ENCODE results near the gene TMTC4. TPM values are rescaled to one million over a fixed set of nuclear protein-coding genes. Genes with fewer than 3 reads are reported as not detected.

The TMTC4 gene
- total RNA-seq, 1 donor from 2014 or later = 10.2 TPM

DNA sequence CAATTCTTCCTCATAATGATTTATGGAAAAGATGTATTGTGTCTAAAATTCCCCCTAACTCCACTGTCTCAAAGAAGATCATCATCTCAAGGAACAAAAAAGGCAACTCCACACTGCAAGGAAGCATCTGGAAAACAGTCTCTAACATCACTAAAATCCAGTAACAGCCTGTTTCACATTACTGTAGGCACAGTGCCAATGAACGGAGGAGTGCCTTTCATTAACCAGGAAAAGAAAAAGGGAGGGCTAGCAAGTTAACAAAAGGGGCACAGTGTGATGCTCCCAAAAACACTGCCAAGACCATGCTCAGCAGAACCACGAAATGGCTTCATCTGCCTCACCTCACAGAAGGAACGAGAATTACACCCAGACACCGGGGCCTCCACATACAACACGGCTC, 8.5 kb downstream of the TMTC4 start:
- DNase-seq (ENCODE audit: low spot score) = no peak

DNA sequence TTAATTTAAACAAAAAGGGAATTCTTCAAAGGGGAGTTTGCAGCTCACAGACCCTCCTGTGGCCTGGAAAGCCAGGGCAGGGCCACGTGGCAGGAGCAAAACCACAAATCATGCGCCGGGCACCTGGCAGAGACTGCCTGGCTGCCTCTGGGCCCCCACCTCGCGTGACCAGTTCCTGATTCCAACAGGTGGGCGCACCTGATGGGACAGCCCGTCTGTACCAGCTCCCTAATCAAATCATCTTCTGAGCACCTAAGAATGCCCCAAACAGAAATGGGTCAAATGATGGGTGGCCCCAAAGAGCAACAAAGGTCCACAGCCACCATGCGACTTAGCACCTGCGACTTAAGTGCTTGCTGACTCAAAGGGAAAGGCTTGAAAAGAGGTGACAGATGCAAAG, 9.2 kb downstream of the TMTC4 start:
- no peak for DNase-seq (ENCODE audit: low spot score)

DNA sequence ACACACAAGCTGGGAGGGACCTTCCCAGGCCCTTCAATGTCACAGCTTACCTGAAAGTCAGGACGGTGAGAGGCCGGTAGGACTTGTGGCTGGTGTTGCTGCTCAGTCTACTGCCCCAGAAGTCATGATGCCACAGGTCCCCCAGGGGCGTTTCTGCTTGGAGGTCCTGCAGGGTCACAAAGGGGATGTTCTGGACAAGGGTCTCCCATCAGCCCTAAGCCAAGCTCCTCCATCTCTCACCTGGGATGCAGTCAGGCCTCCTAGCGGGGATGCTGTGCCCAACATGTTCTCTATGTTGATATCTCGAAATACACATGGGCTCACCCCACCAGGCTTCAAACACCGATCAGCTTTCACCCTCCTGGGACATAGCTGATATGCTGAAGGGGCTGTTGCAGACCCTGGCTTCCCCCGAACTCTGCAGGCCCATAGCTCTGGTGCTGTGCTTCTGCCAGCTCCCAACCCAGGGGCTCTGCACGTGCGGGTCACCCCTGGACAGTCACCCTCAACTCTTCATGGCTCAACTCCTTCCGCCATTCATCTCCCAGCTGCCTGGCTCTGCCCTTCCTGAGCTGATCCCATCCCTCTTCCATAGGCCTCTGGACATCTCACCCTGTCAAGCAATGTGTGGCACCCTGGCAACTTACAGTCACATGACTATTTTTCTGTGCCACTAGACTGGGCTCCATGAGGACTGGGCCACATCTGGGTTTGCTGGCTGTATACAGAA, 10.3 kb downstream of the TMTC4 start:
- no peak for DNase-seq (ENCODE audit: low spot score)

DNA sequence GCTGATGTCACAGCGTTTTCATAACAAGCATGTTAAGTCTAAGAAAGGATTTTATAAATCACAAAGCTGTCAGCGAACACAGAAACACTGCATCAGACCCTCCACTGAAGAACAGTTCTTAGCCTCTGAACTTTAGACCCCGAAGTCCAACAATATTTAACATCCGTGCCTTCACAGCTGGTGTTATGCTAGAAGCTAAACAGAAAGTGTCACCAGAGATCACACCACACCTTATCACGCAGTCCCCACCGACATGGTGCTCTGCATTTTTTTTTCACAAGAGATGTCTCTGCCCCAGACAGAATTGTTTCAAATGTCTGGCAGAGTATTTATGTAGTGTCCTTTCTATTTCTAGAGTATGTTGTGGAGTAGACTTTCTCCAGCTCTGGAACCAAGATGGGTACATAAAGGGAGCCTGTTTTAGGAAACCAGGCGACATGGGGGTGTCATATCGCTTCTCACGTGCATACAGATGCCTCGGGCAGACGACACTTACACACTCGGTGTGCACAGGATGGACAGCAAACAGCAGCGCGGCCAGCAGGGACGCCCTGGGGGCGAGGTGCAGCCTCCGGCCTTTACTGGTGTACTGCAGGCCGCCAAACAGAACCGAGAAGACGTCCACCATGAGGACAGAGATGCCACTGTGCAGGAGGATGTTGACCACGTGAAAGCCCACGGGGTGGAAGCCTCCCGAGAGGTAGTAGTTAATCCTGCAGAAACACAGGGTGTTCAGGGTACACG, 12.0 kb downstream of the TMTC4 start:
- DNase-seq (ENCODE audit: low spot score) = peak; percentile 88

DNA sequence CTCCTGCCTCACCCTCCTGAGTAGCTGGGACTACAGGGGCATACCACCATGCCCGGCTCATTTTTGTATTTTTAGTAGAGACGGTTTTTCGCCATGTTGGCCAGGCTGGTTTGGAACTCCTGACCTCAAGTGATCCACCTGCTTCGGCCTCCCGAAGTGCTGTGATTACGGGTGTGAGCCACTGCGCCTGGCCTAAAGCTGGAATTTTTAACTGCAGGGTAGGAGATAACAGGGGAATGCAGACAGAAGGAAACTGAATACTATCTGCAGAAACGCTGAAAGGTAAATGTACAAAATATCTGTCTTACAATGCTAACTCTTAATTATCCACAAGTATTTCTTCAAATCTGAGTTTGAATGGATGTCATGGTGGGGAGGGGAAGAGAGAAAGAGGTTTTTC, 13.8 kb downstream of the TMTC4 start:
- DNase-seq (ENCODE audit: low spot score) = no peak

DNA sequence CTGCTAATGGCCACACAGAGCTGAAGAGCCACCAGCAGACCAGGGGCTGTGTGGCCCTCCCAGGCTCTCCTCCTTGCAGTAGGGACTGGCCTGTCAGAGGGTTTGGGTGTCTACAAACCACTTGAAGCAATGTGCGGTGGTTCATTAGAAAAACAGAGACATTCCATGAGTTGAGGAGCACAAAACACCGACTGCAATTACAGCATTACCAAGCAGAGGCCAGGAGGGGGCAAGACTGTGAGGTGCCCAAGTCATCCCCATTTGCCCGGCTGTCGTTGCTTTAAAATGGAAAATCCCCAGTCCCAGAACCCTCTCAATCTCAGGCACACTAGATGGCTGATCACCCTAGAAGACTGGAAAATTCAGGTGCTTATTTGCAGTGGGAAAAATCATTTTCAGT, 15.0 kb downstream of the TMTC4 start:
- DNase-seq (ENCODE audit: low spot score) = no peak

DNA sequence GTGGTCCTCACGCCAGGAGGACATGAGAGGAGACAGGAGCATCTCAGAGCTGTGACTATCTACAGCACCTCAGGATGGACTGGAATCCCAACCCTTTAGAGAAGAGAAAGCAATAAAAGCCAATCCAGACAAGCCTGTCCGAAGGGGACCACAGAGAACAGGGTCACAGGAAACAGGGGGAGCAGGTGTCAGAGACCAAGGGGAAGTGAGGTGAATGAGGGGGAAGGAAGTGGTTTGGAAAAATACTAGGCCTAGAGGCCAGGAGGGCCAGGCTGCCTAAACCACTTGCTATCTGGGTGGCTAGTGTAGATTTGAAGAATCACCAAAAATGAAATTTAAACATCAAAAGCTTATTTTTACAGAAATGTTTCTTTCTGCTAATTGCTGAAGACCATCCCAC, 16.2 kb downstream of the TMTC4 start:
- no peak for DNase-seq (ENCODE audit: low spot score)

DNA sequence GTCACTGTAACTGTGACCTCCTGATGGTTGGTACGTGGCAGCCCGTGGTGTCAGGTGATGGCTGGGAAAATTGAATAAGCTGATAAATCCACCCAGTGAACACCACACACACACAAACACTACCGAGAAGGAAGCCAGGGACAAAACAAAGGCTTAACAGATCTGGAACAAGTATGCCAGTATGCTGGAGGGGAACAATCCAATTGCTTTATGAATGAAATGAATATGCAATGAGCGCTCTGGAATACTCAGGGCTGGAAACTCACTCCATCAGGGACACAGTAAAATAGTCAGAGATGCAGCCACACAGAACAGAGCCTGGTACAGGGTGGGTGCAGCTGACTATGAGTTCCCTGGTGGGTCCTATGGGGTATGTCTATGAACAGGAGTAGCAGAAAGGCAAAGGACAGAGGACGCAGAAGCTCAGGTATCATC, 16.7 kb downstream of the TMTC4 start:
- no peak for DNase-seq (ENCODE audit: low spot score)

DNA sequence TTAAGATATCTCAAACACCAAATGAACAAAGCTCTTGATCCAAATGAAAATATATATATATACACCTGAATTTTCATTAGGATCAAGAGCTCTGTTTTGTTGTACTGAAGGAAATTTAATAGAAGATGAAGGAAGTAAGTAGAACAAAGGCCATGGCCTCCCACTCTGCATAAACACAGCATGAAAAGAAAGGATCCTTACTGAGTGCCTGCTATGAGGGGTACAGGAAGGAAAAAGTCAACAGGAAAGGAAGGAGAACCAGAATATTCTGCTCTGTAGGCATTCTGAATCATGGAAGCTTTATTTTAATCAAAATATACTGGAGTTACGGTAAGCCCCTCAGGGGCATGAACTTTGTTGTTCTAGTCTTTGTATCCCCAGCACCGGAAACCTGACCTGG, 22.1 kb downstream of the TMTC4 start:
- DNase-seq (ENCODE audit: low spot score) = no peak

DNA sequence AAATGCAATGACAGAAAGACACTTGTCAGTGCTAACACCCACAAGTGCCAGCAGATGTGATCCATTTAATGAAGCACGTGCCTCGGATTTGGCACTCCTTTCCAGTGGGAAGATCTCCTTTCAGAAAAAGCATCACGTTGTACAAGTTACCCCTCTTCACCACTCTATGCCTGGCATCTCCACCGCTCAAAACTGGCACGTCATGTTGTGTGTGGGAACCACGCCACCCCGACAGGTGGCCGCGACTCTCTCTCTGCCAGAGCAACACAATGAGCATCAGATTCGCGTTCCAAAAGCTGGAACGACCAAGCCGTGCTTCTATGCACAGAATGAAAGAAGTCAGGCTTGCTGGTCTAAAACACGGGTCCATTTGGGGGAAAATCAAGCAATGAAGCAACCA, 24.3 kb downstream of the TMTC4 start:
- no peak for DNase-seq (ENCODE audit: low spot score)

DNA sequence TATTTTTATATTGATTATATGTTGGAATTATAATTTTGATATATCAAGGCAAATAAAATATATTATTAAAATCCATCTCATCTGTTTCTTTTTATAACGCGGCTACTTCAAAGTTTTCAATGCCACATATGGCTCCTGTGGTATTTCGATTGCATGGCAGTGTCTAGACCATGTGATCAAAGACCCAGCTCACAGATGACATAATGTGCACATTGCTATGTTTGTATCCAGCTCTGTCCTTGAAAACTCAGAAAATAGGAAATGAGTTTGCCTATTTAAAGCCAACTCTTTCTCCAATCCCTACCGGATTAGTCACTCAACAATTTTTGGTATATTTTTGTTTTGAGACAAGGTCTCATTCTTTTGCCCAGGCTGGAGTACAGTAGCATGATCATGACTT, 26.2 kb downstream of the TMTC4 start:
- no peak for DNase-seq (ENCODE audit: low spot score)

DNA sequence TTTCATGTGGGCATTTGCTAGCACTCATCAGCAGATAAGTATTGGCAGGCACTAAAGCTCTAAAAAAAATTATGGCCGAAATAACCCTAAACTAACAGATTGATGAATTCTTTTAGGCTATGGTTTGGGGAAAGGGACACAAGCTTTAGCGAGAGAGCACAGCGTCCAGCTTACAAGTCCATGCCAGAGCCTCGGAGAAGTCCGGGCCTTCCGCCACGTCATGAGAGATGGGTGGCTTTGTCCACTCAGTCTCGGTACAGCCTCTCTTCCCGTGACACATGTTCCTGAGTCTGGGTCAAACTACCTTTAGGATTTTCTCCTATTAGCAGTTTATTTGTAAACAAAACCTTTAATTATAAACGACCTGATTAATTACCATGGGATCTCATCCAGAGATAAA, 27.7 kb downstream of the TMTC4 start:
- DNase-seq (ENCODE audit: low spot score) = no peak

DNA sequence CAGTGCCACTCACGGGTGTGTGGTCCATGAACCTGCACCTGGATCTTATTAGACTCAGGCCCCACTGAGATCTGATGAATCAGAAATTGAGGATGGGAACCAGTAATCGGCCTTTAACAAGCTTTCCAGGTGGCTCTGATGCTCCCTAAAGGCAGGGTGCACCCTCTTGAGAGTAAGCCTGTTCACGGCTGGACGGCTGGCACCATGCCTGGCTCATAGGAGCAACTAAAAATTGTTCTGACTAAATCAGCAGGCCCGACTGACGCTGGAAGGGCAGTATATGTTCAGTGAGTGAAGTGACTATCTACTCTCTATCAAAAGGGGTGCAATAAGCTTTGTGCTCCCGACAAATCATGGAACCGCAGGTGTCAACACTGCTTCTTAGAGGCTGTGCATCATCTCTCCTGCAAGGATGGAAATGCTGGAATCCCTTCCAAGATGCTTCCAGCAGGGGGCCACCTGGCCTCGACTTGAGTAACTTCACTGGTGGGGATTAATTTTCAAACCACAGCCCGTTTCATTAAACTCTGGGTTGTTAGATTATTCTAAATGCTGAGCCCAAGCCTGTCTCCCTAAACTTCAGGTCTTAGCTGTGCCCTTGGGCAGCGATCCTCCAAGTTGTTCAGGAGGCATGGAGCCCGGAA, 28.4 kb downstream of the TMTC4 start:
- DNase-seq (ENCODE audit: low spot score) = no peak

DNA sequence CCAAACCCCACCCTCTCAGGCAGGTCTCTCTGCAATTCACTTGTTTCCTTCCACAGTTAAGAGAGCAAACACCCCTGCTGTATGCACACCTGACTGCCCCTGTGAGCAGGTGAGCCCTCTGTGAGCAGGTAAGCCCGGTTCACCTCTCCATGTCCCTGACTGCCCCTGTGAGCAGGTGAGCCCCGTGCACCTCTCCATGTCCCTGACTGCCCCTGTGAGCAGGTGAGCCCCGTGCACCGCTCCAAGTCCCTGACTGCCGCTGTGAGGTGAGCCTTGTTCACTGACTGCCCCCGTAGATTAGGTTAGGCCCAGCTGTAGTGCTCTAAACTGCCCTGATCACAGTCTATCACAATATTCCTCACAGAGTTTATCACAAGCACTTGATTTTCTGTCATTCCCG, 29.2 kb downstream of the TMTC4 start:
- no peak for DNase-seq (ENCODE audit: low spot score)

DNA sequence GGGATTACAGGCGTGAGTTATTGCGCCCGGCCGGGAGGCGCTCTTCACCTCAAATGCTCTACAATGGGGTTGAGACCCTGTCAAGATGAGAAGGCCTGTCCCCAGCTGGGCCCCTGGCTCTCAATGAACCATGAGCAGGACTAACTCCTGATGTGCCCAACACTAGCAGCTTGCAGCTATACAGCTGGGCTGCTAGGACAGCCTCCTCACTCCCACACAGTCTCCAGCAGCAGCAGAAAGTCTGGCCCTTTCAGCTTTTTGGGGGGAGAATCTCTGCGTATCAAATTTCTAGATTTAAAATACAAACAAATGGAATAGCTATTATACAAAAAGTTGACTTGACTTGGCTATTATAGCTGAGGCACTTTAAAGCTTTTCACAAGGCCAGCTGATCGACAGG, 30.2 kb downstream of the TMTC4 start:
- no peak for DNase-seq (ENCODE audit: low spot score)

DNA sequence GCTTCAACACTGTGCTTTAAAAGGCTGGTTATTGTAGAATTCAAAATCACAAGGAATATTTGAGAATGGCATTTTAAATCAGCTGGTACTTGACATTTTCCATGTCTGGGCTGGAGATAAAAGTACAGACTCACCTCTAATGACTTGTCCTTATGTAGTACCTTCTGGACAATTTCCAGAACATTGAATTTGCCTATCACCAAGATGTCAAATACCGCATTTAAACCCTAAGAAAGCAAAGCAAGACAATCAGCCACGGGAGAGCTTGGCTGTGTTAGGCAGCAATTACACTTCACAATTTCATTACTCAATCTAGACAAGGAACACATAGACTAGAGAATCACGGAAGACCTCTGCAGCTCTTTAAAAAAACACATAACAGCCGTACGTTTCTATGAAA, 36.8 kb downstream of the TMTC4 start:
- DNase-seq (ENCODE audit: low spot score) = no peak

DNA sequence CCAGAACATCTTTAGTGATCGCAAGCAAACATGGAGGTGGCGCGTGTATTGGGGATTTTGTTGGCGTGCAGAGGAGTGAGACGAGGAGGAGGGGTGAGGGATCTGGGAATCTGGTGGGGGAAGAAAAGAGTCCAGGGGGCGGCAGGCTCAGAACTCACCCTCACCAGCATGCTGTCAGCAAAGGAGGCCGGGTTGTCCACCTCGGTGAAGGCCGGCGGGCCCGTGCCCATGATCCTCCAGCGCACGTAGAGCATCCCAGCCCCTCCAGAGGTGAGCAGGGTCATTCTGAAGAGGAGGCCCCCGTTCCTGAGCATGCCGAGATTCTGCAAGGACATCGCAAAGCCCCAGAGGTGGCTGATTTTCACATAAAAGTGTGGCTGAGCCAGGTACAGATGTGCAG, 37.2 kb downstream of the TMTC4 start:
- DNase-seq (ENCODE audit: low spot score) = no peak

DNA sequence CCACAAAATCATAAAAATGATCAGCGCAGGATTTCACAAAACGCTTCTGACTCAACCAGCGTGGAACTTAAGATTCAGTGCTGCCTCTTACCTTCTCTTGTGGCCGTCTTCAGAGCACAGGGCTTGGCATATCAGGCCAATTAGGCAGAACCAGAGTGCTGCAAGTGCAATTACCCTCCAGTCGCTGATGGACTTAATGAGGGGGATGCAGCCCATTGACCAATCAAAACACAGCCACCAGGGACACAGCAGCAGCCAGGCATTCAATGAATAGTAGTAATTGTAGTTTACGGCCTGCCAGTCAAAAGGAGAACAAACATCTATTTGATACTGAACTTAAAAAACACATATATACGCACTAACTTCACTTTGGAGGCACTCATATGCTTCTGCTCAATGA, 38.2 kb downstream of the TMTC4 start:
- DNase-seq (ENCODE audit: low spot score) = no peak

DNA sequence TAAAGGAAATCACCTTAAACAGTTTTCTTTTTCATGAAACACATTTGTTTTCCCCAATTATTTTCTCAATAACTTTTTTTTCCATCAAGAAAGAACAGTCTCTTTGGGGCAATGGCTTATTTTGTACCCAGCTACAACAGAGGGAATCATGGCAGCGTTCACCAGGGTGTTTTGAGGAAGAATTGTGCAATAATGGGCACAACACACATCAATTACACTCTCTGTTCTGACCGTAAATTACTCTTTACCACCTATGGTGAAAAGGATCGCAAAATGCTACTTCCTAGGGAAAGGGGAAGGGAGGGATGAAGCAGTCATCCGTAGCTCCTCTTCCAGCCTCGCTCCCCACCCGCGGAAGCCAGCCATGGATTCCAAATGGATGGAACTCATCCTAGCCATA, 38.6 kb downstream of the TMTC4 start:
- DNase-seq (ENCODE audit: low spot score) = no peak

DNA sequence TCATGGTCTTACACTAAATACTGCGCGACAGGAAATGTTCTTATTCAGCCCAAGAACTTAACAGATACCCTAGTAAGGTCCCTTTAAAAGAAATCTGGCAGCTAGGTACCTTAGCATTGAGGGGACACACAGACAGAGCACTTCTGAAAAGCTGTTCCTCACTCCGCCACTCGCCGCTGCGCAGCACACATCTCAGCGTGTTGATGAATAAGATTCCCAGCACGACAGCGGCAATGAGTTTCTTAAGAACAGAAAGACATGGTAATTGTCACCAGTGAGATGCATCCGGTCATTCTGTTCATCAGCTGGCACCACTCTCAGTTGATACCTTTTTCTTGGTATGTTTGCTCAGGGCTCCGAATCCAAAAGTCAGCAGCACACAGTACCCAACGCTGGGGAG, 39.9 kb downstream of the TMTC4 start:
- no peak for DNase-seq (ENCODE audit: low spot score)

DNA sequence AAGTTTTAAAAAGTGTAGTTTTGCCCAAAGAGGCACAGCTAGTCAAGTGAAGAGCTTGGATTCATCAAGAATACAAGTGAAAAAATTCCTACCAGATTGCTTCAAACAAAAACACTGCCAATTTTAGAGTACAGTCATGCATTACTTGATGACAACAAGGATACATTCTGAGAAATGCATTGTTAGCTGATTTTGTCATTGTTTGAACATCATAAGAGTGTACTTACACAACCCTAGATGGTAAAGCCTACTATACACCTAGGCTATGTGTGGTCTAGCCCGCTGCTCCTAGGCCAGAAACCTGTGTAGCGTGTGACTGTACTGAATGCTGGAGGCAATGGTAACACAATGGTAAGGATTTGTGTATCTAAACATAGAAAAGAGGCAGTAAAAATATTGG, 41.1 kb downstream of the TMTC4 start:
- DNase-seq (ENCODE audit: low spot score) = no peak

DNA sequence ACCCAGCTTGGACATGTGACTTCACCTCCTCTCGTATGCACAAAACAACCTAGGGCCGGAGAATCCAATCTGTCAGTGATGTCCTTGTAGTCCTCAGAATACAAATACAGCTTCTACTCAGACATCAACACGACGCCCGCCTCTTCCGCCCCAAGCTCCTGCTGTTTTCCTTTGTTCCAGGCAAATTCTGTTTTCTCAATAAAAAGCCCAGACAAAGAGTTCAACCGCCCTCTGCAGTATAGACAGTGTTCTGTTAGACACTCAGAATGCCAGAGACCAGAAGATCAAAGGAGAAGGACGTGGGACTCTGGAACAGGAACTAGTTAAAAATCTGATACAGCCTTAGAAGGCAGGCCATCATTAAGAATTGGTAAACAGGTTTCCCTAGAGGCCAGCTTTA, 44.0 kb downstream of the TMTC4 start:
- no peak for DNase-seq (ENCODE audit: low spot score)

DNA sequence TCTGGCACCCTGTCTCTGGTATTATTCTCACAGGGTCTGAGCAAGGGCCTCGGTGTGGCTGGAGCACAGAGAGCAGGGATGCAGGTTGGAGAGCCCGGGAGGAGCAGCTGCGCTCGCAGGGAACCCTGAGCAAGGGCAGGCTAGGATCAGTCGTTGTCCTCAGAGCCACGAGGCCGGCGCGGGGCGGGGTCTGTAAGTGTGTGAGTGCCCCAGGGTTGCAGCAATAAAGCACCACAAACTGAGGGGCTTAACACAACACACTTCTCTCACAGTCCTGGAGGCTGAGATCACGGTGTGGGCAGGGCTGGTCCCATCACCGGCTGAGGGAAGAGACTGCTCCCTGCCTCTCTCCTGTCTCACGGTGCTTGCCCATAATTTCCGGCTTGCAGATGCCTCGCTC, 47.5 kb downstream of the TMTC4 start:
- no peak for DNase-seq (ENCODE audit: low spot score)
